Activated gamma-delta T cell (primary cell): ENCODE measurements around the gene ERC1.
"Not testable (repeated sequence)": the region's sequence is repeated elsewhere in the genome, so short reads cannot be mapped to it uniquely, and the experiment has no call there.

Source experiments
- DNase-seq: peaks from one replicate; lab custom pipeline; 2025; lab: John Stamatoyannopoulos, UW

Gene ERC1

GRCh38 chr12:1220127-1221092, 229.4 kb downstream of the ERC1 start:
- DNase-seq = no peak

GRCh38 chr12:1222858-1223639, 232.0 kb downstream of the ERC1 start:
- no peak for DNase-seq

GRCh38 chr12:1226951-1227350, 235.9 kb downstream of the ERC1 start:
- no peak for DNase-seq

DNA sequence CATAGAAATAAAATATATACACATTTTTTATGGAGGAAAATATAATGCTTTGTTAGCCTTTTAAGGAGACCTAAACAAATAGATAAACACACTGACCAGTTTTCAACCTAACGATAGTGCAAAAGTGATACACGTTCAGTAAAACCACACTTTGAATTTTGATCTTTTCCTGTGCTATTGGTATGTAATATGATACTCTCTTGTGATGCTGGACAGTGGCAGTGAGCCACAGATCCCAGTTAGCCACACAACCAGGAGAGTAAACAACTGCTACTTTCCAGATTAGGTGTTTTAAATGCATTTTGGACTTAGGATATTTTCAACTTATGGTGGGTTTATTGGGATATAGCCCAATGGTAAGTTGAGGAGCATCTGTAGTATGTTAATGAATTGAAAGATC, 243.1 kb downstream of the ERC1 start:
- DNase-seq = no peak

GRCh38 chr12:1246637-1247036, 255.6 kb downstream of the ERC1 start:
- no peak for DNase-seq

GRCh38 chr12:1250641-1251040, 259.6 kb downstream of the ERC1 start:
- no peak for DNase-seq

DNA sequence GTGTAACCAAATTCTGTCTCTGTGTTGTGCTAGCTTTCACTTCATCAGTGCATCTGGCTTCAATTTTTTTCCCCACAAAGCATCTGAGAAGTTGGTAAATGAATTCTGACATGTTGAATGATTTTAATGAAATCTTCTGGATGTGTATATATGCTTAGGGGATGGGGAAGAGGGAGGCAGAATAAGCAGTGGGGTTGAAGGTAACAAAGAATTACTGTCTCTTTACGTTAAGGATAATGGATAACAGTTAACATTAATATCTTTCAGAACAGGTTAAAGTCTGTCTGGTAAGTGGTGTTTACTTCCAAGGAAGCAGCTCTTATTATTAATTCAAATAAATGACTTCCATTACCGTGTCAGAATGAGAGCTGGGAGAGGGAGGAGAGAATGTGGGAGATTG, 261.7 kb downstream of the ERC1 start:
- DNase-seq = no peak

- not testable (repeated sequence) for DNase-seq
These were observed 264.1 kb downstream of the ERC1 start for GRCh38 chr12:1255125-1255524.

GRCh38 chr12:1255854-1256253, 264.8 kb downstream of the ERC1 start:
- not testable (repeated sequence) for DNase-seq

- no peak for DNase-seq
These were observed 265.3 kb downstream of the ERC1 start for GRCh38 chr12:1256285-1256684.

DNA sequence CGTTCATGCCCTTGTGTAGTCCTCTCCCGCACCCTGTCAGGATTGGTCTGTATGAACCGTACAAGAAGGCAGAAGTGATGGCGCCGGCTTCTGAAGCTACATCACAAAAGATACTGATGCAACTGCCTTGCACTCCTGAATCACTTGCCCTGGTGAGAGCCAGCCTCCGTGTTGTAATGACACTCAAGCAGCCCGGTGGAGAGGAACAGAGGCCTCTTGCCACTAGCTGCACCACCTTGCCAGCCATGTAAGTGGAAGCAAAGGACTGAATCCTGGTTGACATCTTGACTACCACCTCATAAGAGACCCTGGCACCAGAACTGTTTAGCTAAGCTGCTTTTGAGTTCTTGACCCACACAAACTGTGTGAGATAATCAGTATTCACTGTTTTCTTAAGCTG, 266.0 kb downstream of the ERC1 start:
- DNase-seq = no peak

DNA sequence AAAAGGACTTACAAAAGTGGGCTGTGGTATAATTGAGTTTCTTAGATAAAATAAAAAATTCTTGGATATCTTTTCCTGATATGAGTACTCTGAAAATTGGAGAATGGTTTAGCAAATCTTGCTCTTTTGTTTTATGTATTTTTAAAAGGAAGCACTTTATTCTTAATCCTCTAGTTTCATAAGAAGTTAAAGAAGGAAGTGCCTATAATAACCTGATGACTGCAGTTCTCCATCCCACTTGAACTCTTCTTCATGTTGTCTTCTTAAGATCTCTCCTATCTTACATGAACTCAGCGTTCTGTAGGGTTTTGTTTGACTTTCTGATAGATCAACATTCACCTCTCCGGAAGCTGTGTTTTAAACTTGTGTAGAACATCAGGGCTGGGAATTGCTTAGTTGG, 271.0 kb downstream of the ERC1 start:
- DNase-seq = no peak

DNA sequence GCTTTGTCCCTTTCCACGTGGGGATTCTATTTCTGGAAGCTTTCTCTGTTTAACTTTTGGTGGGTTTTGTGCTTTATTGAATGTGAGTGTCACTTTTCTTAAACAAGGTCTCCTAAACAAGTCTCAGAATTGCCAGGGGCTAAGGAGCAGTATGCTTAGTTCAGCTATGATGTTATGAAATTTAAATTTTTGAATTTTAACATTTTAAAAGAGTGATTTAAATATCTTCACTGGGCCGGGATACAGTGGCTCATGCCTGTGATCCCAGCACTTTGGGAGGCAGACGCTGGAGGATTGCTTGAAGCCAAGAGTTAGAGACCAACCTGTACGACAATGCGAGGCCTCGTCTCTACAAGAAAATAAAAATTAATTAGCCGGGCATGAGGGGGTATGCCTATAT, 276.2 kb downstream of the ERC1 start:
- no peak for DNase-seq

DNA sequence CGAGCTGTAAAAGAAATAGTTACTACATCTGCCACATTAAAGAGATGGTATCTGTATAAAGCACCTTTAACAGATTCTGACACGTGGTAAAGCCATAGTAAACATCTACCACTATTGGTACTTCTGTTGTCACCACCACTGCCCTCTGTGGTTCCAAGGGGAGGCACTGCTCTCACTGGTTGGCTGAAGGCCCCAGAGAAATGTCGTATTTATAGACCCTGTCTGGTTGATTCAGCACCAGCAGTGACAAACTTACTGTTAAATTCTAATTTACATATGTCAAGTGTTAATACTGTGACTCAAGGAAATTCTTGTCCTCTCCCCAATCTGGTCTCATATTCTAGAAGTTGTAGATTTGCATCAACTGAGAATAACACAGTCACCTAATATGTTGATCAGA, 281.1 kb downstream of the ERC1 start:
- DNase-seq = no peak

- no peak for DNase-seq
These were observed 282.0 kb downstream of the ERC1 start for GRCh38 chr12:1273051-1273450.

DNA sequence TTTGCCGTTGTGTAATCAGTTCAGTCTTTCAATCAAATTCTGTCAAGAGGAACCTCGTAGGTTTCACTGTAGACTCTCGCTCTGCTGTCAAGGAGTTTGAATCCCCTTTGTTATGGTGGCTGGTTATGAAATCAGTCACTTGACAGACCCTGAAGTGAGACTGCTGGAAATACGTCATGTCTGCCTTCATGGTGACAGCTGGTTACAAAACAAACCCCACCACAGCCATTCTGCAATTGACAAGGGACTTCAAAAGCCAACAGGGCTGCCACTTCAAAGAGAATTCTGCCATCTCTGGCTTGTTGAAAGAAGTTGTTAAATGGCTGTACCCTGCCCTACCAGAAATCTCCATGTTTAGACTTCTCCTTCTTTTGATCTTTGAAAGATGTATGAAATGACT, 286.9 kb downstream of the ERC1 start:
- DNase-seq = no peak

- DNase-seq = no peak
These were observed 288.0 kb downstream of the ERC1 start for GRCh38 chr12:1279050-1279449.

GRCh38 chr12:1280059-1280458, 289.0 kb downstream of the ERC1 start:
- DNase-seq = no peak

DNA sequence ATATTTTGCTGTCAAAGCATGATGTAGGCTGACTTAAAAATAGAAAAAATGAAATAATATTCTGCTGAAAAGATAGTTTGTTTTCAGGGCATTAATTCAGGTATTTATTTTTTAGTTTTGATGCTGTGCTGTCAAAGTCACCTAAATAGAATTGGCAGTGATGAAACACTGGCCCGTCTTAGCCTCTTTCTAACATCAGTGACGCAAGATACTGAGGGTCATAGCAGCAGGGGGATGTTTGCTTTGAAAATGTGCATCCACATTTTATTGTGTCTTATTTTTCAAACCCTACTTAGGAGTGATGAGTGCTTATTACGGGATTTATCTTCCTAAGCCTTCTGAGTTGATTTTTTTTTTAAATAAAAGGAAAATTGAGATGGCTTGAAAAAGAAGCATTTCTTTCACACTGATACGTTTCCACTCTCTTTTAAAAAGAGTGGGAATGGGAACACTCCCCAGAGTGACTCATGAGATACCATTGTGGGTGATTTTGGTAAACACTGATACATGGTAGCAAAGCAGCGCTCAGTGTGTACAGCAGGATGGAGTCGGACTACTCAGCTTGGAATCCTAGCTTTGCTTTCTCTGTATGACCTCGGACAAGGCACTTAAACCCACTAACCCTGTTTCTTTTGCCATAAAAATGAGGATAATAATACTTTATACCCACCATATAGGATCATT, 290.8 kb downstream of the ERC1 start:
- no peak for DNase-seq

- no peak for DNase-seq
These were observed 291.8 kb downstream of the ERC1 start for GRCh38 chr12:1282670-1283315.

DNA sequence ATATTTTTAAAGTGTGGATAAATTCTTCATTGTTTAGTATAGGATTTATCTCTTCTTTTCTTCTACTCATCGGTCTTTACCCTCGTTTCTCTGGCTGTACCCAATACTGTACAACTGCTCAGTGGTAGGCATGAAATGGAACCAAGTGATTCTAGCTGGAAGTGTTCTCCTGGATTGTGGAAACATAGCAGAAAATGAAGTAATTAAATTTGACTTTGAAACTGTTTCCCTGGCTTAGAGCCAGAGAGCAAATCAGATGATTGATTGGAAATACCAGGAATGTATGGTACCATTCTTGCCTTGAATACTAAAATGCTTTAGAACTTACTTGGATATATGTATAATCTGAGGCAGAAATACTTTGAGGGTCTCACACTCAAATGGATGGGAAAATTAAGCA, 292.3 kb downstream of the ERC1 start:
- DNase-seq = no peak

DNA sequence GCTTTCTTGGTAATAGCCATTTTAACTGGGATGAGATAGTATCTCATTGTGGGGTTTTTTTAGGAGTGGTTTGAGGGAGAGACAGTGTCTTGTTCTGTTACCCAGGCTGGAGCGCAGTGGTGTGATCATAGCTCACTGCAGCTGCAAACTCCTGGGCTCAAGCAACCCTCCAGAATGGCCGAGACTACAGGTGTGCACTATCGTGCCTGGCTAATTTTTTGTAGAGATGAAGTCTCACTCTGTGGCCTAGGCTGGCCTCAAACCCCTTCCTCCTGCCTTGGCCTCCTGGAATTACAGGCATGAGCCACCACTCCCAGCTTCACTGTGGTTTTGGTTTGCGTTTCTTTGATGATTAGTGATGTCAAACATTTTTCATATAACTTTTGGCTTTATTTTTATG, 293.6 kb downstream of the ERC1 start:
- no peak for DNase-seq
